Measurements from ENCODE around the gene CLEC4F.

GRCh38 chr2:70793450-70793849 lies 26.9 kb downstream of the CLEC4F start:
- TF ChIP-seq POLR2AphosphoS5 (IDR thresholded peaks at IDR 0.05; ENCODE audit: insufficient read depth in 1 of 2, low read depth in 1 of 2) (no peak), CTCF (IDR thresholded peaks at IDR 0.05) (no peak)

Measured in vagina (tissue), 2 donors.